Measurements from ENCODE around the gene ESYT2. TPM values are rescaled to one million over a fixed set of nuclear protein-coding genes. Genes with fewer than 3 reads are reported as not detected.

ESYT2 gene
- polyA plus RNA-seq, 1 donor (not counting 4 experiments of a cell fraction or from before 2014, with no cell fraction given), result 45.9 TPM

DNA sequence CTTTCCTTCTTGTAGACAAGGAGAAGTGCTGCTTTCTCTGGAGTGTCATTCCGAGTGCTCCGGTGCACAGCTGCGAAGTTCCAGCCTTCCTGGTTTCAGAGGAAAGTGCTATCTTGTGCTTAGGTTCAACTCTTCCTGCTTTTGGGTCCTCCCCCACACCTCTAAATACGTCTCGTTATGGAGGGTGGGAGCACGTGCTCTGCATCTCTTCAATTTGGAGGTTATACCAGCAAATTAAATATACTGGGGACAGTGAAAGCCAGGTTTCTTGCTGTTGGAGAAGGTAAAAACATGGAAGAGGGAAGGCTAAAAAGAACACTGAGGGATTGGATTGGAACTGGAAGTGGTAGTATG, 2.4 kb upstream of the ESYT2 start:
- TF ChIP-seq, protein P1, sequence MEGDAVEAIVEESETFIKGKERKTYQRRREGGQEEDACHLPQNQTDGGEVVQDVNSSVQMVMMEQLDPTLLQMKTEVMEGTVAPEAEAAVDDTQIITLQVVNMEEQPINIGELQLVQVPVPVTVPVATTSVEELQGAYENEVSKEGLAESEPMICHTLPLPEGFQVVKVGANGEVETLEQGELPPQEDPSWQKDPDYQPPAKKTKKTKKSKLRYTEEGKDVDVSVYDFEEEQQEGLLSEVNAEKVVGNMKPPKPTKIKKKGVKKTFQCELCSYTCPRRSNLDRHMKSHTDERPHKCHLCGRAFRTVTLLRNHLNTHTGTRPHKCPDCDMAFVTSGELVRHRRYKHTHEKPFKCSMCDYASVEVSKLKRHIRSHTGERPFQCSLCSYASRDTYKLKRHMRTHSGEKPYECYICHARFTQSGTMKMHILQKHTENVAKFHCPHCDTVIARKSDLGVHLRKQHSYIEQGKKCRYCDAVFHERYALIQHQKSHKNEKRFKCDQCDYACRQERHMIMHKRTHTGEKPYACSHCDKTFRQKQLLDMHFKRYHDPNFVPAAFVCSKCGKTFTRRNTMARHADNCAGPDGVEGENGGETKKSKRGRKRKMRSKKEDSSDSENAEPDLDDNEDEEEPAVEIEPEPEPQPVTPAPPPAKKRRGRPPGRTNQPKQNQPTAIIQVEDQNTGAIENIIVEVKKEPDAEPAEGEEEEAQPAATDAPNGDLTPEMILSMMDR (optimal IDR thresholded peaks at IDR 0.05 in 1 of 3, IDR thresholded peaks at IDR 0.05 in 1 of 3, conservative IDR thresholded peaks at IDR 0.05 in 1 of 3; ENCODE audit: extremely low read depth in 1 of 3, insufficient read depth in 2 of 3, low read length in 3 of 3), result no peak
- TF ChIP-seq EZH2 (IDR thresholded peaks at IDR 0.05; ENCODE audit: low read length), result no peak

DNA sequence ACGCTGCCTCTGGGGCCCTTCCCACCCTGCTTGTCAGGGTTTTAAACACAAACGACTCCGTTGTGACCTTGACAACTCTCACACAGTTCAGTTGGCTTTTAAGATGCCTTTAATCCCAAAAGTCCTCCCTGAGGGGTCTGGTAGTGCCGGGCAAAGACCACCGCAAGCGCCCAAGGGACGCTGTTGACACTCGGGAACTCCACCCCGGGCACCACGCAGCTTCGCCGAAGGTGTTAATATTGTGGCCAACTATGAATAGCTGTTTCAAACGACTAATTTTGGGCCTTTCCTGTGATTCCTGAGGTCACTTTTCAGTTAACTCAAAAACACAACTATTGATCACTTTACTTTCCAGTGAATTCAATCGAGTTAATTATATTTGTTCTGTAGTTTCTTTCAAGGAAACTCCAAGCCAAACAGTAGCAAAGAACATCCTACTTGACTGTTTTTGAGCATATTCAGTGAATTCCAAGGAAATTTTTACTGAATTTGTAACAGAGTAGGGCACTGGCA, 958 bp upstream of the ESYT2 start:
- Histone ChIP-seq H3K9me3 (ENCODE audit: control insufficient read depth, low read depth, low read length) (no peaks in the 10 kb centered on the region), H3K4me2 (ENCODE audit: control insufficient read depth, extremely low read depth, insufficient read depth, low read depth, low read length) (peak overlapping the region; percentile 75), H3K27me3 (ENCODE audit: control insufficient read depth, extremely low read depth, insufficient read depth, low read length) (no peaks in the 10 kb centered on the region), H3K36me3 (ENCODE audit: control insufficient read depth in 2 of 2, extremely low read depth in 1 of 2, insufficient read depth in 2 of 2, low read length in 2 of 2) (no peaks in the 10 kb centered on the region), H3K9ac (ENCODE audit: control insufficient read depth, extremely low read depth, insufficient read depth, low read length) (peak overlapping the region; percentile 90), H4K20me1 (ENCODE audit: control insufficient read depth, extremely low read depth, insufficient read depth, low read length) (no peaks in the 10 kb centered on the region), H3K9me1 (ENCODE audit: control insufficient read depth, extremely low read depth, insufficient read depth, low read length) (no peaks in the 10 kb centered on the region), H2AFZ (ENCODE audit: control insufficient read depth, low read length) (peak overlapping the region; percentile 86), H3K27ac (ENCODE audit: control insufficient read depth, insufficient read depth, low read length) (peak overlapping the region; percentile 87), H3K4me3 (ENCODE audit: control insufficient read depth in 2 of 3, extremely low read depth in 1 of 3, insufficient read depth in 2 of 3, low read depth in 1 of 3, low read length in 3 of 3) (peak overlapping the region; percentile 73 to 98 (median 82)), H3K4me1 (ENCODE audit: control insufficient read depth, extremely low read depth, insufficient read depth, low read length) (peaks cover 14% of the 10 kb centered on the region), H3K79me2 (ENCODE audit: control insufficient read depth, insufficient read depth, low read length) (peaks cover 35% of the 10 kb centered on the region)
- DNase-seq (ENCODE audit: low read depth, low spot score), result no peak
- dilution Hi-C loops (cut with MboI; ENCODE audit: extremely low pct_ligation_motif_present, low sequenced_read_pairs), result no loop called here
- no peak for FAIRE-seq
- no peak for TF ChIP-seq EZH2 (IDR thresholded peaks at IDR 0.05; ENCODE audit: low read length)
- TF ChIP-seq, protein P1 (optimal IDR thresholded peaks at IDR 0.05 in 1 of 3, IDR thresholded peaks at IDR 0.05 in 1 of 3, conservative IDR thresholded peaks at IDR 0.05 in 1 of 3; ENCODE audit: extremely low read depth in 1 of 3, insufficient read depth in 2 of 3, low read length in 3 of 3), result no peak

More for the DNA sequence above, 2.4 kb upstream of the ESYT2 start:
- no peak for DNase-seq (ENCODE audit: low read depth, low spot score)
- H3K36me3 ChIP-seq (ENCODE audit: control insufficient read depth in 2 of 2, extremely low read depth in 1 of 2, insufficient read depth in 2 of 2, low read length in 2 of 2), result no peaks in the 10 kb centered on the region
- H2AFZ ChIP-seq (ENCODE audit: control insufficient read depth, low read length), result no peak overlapping the region
- peaks cover 22% of the 10 kb centered on the region for H3K79me2 ChIP-seq (ENCODE audit: control insufficient read depth, insufficient read depth, low read length)
- no peaks in the 10 kb centered on the region for H4K20me1 ChIP-seq (ENCODE audit: control insufficient read depth, extremely low read depth, insufficient read depth, low read length)
- FAIRE-seq, result no peak
- peaks cover 14% of the 10 kb centered on the region for H3K4me1 ChIP-seq (ENCODE audit: control insufficient read depth, extremely low read depth, insufficient read depth, low read length)
- no peaks in the 10 kb centered on the region for H3K9me1 ChIP-seq (ENCODE audit: control insufficient read depth, extremely low read depth, insufficient read depth, low read length)
- dilution Hi-C loops (cut with MboI; ENCODE audit: extremely low pct_ligation_motif_present, low sequenced_read_pairs), result no loop called here
- no peaks in the 10 kb centered on the region for H3K9me3 ChIP-seq (ENCODE audit: control insufficient read depth, low read depth, low read length)
- no peak overlapping the region for H3K9ac ChIP-seq (ENCODE audit: control insufficient read depth, extremely low read depth, insufficient read depth, low read length)
- H3K4me3 ChIP-seq (ENCODE audit: control insufficient read depth in 2 of 3, extremely low read depth in 1 of 3, insufficient read depth in 2 of 3, low read depth in 1 of 3, low read length in 3 of 3), result no peak overlapping the region
- no peaks in the 10 kb centered on the region for H3K27me3 ChIP-seq (ENCODE audit: control insufficient read depth, extremely low read depth, insufficient read depth, low read length)
- no peak overlapping the region for H3K4me2 ChIP-seq (ENCODE audit: control insufficient read depth, extremely low read depth, insufficient read depth, low read depth, low read length)
- H3K27ac ChIP-seq (ENCODE audit: control insufficient read depth, insufficient read depth, low read length), result no peak overlapping the region
